Activated B cell treated with CpG ODN at 0.5 μM for 24 hours (primary cell): ENCODE results near the gene TEAD1. TPM values are rescaled to one million over a fixed set of nuclear protein-coding genes. Genes with fewer than 3 reads are reported as not detected.

Source experiments
- ATAC-seq: fragments of 200-7000 bp; cut with Tn5 transposase; one replicate; pipeline ENCODE4 v1.10.0; 2021; ENCODE audit warnings: low read depth, mild to moderate bottlenecking, moderate library complexity
- CTCF ChIA-PET: fragments of 350-600 bp; sonication (Branson Sonifier 250); formaldehyde crosslinking; loops from one replicate; lab custom pipeline; 2021; ENCODE audit warnings: antibody characterized with exemption; lab: Charles Lee
- POLR2A ChIA-PET: fragments of 350-600 bp; sonication (Branson Sonifier 250); formaldehyde crosslinking; loops from one replicate; lab custom pipeline; 2021; ENCODE audit warnings: antibody characterized with exemption; lab: Charles Lee
- DNase-seq: peaks from one replicate; pipeline ENCODE4 v3.0.0; 2022
- H3K27ac Mint-ChIP-seq: one replicate; pipeline ENCODE4 v1.8.0; 2020; ENCODE audit warnings: mixed read lengths
- H3K27me3 Mint-ChIP-seq: one replicate; pipeline ENCODE4 v1.8.0; 2021; ENCODE audit warnings: mixed read lengths
- H3K36me3 Mint-ChIP-seq: one replicate; pipeline ENCODE4 v1.8.0; 2021; ENCODE audit warnings: low read depth, mixed read lengths
- H3K4me1 Mint-ChIP-seq: one replicate; pipeline ENCODE4 v1.8.0; 2021; ENCODE audit warnings: mixed read lengths
- H3K4me3 Mint-ChIP-seq: one replicate; pipeline ENCODE4 v1.8.0; 2020; ENCODE audit warnings: mild to moderate bottlenecking, mixed read lengths
- H3K9me3 Mint-ChIP-seq: one replicate; pipeline ENCODE4 v1.8.0; 2020; ENCODE audit warnings: mixed read lengths
- CTCF ChIP-seq: fragments of 200-600 bp; IDR thresholded peaks from one replicate; pipeline ENCODE4 v1.8.0; 2022; ENCODE audit warnings: antibody characterized with exemption, mild to moderate bottlenecking
- intact Hi-C: fragments of 100-400 bp; cut with micrococcal nuclease; formaldehyde crosslinking; loops from one replicate; pipeline ENCODE4 v1.15.1; 2024
- total RNA-seq: library from RNA; stranded (reverse); gene quantifications from 2 replicates; pipeline ENCODE4 v1.2.3, GENCODE V29; 2022

TEAD1 gene
- total RNA-seq, 1 donor from 2014 or later, result 0.07 TPM

GRCh38 chr11:12653729-12654128, 20.5 kb upstream of the TEAD1 start:
- H3K4me3 Mint-ChIP-seq, result no peak overlapping the region
- ATAC-seq, result no peak
- H3K9me3 Mint-ChIP-seq, result peaks cover 8% of the 10 kb centered on the region
- ChIA-PET POLR2A (interaction anchor here (0.7 kb wide), 1 partner anchor 810 kb away, joined by 3 read pairs; no protein-coding TSS in a partner anchor), CTCF (no interaction called here)
- H3K27me3 Mint-ChIP-seq, result peaks cover 2% of the 10 kb centered on the region
- no peak overlapping the region for H3K27ac Mint-ChIP-seq
- no peak for TF ChIP-seq CTCF
- H3K4me1 Mint-ChIP-seq, result no peaks in the 10 kb centered on the region
- no peaks in the 10 kb centered on the region for H3K36me3 Mint-ChIP-seq
- DNase-seq, result no peak
- intact Hi-C loops, result no loop called here

GRCh38 chr11:12655842-12656241, 18.4 kb upstream of the TEAD1 start:
- ATAC-seq, result no peak
- DNase-seq, result no peak
- no peak for TF ChIP-seq CTCF
- no peak overlapping the region for H3K4me3 Mint-ChIP-seq
- H3K9me3 Mint-ChIP-seq, result peaks cover 8% of the 10 kb centered on the region
- CTCF ChIA-PET, result no interaction called here
- intact Hi-C loops, result no loop called here
- H3K27ac Mint-ChIP-seq, result no peak overlapping the region
- POLR2A ChIA-PET, result no interaction called here
- H3K36me3 Mint-ChIP-seq, result no peaks in the 10 kb centered on the region
- H3K4me1 Mint-ChIP-seq, result no peaks in the 10 kb centered on the region
- peaks cover 10% of the 10 kb centered on the region for H3K27me3 Mint-ChIP-seq

GRCh38 chr11:12657336-12657735, 16.9 kb upstream of the TEAD1 start:
- Mint-ChIP-seq H3K4me1 (no peaks in the 10 kb centered on the region), H3K9me3 (peaks cover 8% of the 10 kb centered on the region), H3K4me3 (no peak overlapping the region), H3K36me3 (no peaks in the 10 kb centered on the region), H3K27ac (no peak overlapping the region), H3K27me3 (peaks cover 10% of the 10 kb centered on the region)
- intact Hi-C loops, result no loop called here
- ATAC-seq (no peak), DNase-seq (no peak)
- CTCF ChIA-PET, result no interaction called here
- POLR2A ChIA-PET, result no interaction called here
- no peak for TF ChIP-seq CTCF

- Mint-ChIP-seq H3K4me3 (no peak overlapping the region), H3K9me3 (peaks cover 8% of the 10 kb centered on the region), H3K27me3 (peaks cover 10% of the 10 kb centered on the region), H3K4me1 (no peaks in the 10 kb centered on the region), H3K27ac (no peak overlapping the region), H3K36me3 (no peaks in the 10 kb centered on the region)
- POLR2A ChIA-PET, result no interaction called here
- no peak for TF ChIP-seq CTCF
- DNase-seq, result no peak
- no peak for ATAC-seq
- CTCF ChIA-PET, result no interaction called here
- intact Hi-C loops, result no loop called here
Measured at GRCh38 chr11:12657981-12658380, 16.2 kb upstream of the TEAD1 start.

GRCh38 chr11:12662101-12662689, 12.0 kb upstream of the TEAD1 start:
- H3K9me3 Mint-ChIP-seq, result peaks cover 2% of the 10 kb centered on the region
- ATAC-seq, result no peak
- H3K27me3 Mint-ChIP-seq, result peaks cover 12% of the 10 kb centered on the region
- no peak overlapping the region for H3K4me3 Mint-ChIP-seq
- no peak for TF ChIP-seq CTCF
- intact Hi-C loops, result no loop called here
- no peak overlapping the region for H3K27ac Mint-ChIP-seq
- no peaks in the 10 kb centered on the region for H3K36me3 Mint-ChIP-seq
- no peak for DNase-seq
- no peaks in the 10 kb centered on the region for H3K4me1 Mint-ChIP-seq
- ChIA-PET CTCF (no interaction called here), POLR2A (no interaction called here)
